Left ventricle myocardium inferior (tissue), 1 donor: ENCODE data around the gene CSAD. TPM values are rescaled to one million over a fixed set of nuclear protein-coding genes. Genes with fewer than 3 reads are reported as not detected.

Experiments used
- DNase-seq: peaks from one replicate; pipeline ENCODE4 v3.0.0-alpha.2; 2020
- H3K27ac ChIP-seq: fragments of 200-600 bp; replicated peaks from 2 replicates; pipeline ENCODE4 v1.8.0; 2021
- H3K27me3 ChIP-seq: fragments of 200-600 bp; 2 replicates; pipeline ENCODE4 v1.8.0; 2021; ENCODE audit warnings: low read depth
- H3K36me3 ChIP-seq: fragments of 200-600 bp; 2 replicates; pipeline ENCODE4 v1.8.0; 2021
- H3K4me1 ChIP-seq: fragments of 200-600 bp; 2 replicates; pipeline ENCODE4 v1.8.0; 2021
- H3K4me3 ChIP-seq: fragments of 200-600 bp; 2 replicates; pipeline ENCODE4 v1.8.0; 2021; ENCODE audit warnings: mild to moderate bottlenecking, moderate library complexity
- H3K9me3 ChIP-seq: fragments of 200-600 bp; replicated peaks from 2 replicates; pipeline ENCODE4 v1.8.0; 2021
- intact Hi-C: fragments of 100-400 bp; cut with micrococcal nuclease; formaldehyde crosslinking; loops from one replicate; pipeline ENCODE4 v1.11.0; 2022
- total RNA-seq: library from RNA; stranded (reverse); fragmentation: NEBNext Ultra II Directional; extraction: Animal tissue kit (Norgen Biotek cat#: 25700); gene quantifications from one replicate; pipeline ENCODE4 v1.2.1, GENCODE V29; 2021
- TF ChIP-seq, protein P1 (sequence below): fragments of 200-600 bp; IDR thresholded peaks from 2 replicates; pipeline ENCODE4 v1.8.0; 2021; ENCODE audit warnings: antibody characterized with exemption, mild to moderate bottlenecking, borderline replicate concordance
- donor health status: DM: no; HTN: yes; CAD: no; lungs with severe emphysema.

Gene CSAD
- total RNA-seq, 1 donor from 2014 or later, result 12.2 TPM

GRCh38 chr12:53151039-53151438 lies 29.7 kb downstream of the CSAD start:
- H3K36me3 ChIP-seq, result no peaks in the 10 kb centered on the region
- intact Hi-C loops, result no loop called here
- no peaks in the 10 kb centered on the region for H3K27me3 ChIP-seq
- H3K9me3 ChIP-seq, result no peaks in the 10 kb centered on the region
- DNase-seq, result no peak
- no peak overlapping the region for H3K27ac ChIP-seq
- TF ChIP-seq, protein P1, sequence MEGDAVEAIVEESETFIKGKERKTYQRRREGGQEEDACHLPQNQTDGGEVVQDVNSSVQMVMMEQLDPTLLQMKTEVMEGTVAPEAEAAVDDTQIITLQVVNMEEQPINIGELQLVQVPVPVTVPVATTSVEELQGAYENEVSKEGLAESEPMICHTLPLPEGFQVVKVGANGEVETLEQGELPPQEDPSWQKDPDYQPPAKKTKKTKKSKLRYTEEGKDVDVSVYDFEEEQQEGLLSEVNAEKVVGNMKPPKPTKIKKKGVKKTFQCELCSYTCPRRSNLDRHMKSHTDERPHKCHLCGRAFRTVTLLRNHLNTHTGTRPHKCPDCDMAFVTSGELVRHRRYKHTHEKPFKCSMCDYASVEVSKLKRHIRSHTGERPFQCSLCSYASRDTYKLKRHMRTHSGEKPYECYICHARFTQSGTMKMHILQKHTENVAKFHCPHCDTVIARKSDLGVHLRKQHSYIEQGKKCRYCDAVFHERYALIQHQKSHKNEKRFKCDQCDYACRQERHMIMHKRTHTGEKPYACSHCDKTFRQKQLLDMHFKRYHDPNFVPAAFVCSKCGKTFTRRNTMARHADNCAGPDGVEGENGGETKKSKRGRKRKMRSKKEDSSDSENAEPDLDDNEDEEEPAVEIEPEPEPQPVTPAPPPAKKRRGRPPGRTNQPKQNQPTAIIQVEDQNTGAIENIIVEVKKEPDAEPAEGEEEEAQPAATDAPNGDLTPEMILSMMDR, result no peak
- H3K4me1 ChIP-seq, result peaks cover 6% of the 10 kb centered on the region
- no peak overlapping the region for H3K4me3 ChIP-seq

GRCh38 chr12:53147653-53148052 lies 33.1 kb downstream of the CSAD start:
- Histone ChIP-seq H3K27ac (no peak overlapping the region), H3K27me3 (no peaks in the 10 kb centered on the region), H3K4me1 (no peaks in the 10 kb centered on the region), H3K36me3 (no peaks in the 10 kb centered on the region), H3K9me3 (no peaks in the 10 kb centered on the region), H3K4me3 (no peak overlapping the region)
- intact Hi-C loops, result no loop called here
- DNase-seq, result no peak
- TF ChIP-seq, protein P1, result no peak

DNA sequence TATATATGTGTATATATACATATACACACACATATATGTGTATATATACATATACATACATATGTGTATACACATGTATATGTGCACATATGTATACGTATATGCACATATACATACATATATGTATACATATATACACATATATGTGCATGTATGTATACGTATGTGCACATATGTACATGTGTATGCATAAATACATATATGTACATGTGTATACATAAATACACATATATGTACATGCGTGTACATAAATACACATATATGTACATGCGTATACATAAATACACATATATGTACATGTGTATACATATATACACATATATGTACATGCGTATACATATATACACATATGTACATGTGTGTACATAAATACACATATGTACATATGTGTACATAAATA lies 33.5 kb downstream of the CSAD start:
- TF ChIP-seq, protein P1, result no peak
- DNase-seq, result no peak
- no peaks in the 10 kb centered on the region for H3K9me3 ChIP-seq
- no peaks in the 10 kb centered on the region for H3K27me3 ChIP-seq
- no peaks in the 10 kb centered on the region for H3K4me1 ChIP-seq
- H3K36me3 ChIP-seq, result no peaks in the 10 kb centered on the region
- H3K27ac ChIP-seq, result no peak overlapping the region
- intact Hi-C loops, result no loop called here
- H3K4me3 ChIP-seq, result no peak overlapping the region

DNA sequence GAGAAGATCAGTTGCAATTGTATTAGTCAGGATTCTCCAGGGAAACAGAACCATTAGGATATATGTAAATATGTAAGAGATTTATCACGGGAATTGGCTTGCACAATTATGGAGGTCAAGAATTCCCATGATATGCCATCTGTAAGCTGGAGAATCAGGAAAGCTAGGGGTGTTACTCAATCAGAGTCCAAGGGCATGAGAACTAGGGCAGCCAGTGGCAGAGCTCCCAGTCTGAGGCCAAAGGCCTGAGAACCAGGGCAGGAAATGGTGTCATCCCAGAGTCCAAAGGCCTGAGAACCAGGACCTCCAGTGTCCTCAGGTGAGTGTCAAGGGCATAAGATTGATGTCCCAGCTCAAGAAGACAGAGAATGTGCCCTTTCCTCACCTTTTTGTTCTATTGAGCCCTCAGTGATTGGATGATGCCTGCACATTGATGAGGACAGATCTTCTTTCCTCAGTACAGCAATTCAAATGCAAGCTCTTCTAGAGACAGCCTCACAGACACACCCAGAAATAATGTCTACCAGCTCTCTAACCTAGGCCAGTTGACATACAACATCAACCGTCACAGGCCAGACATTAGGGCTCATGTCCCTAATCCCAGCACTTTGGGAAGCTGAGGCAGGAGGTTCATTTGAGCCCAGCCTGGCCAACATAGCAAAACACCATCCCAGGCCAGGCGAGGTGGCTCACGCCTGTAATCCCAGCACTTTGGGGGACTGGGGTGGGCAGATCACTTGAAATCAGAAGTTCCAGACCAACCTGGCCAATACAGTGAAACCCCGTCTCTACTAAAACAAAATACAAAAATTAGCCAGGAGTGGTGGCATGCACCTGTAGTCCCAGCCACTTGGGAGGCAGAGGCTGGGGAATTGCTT lies 35.1 kb downstream of the CSAD start:
- TF ChIP-seq, protein P1, result no peak
- Histone ChIP-seq H3K4me3 (no peak overlapping the region), H3K4me1 (no peaks in the 10 kb centered on the region), H3K36me3 (no peaks in the 10 kb centered on the region), H3K9me3 (no peaks in the 10 kb centered on the region), H3K27ac (no peak overlapping the region), H3K27me3 (no peaks in the 10 kb centered on the region)
- intact Hi-C loops, result no loop called here
- no peak for DNase-seq

DNA sequence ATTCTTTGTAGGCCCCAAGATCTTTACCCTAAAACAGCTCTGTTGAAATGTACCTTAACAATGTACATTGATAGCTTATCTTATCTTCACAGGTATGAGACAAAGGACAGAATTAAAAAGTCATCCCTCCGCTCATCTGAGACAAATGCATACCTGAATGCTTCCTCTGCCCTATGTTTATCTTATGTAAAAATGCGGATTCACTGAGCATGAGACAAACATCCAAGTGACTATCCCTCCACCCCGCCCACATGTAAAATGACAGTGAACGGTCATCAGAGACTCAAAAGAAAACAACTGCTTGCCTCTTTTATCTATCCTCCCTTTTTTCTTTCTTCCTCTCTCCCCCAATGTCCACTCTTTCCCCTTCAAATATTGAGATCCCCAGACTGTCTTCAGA lies 37.4 kb downstream of the CSAD start:
- intact Hi-C loops, result no loop called here
- no peak overlapping the region for H3K4me3 ChIP-seq
- no peak overlapping the region for H3K27ac ChIP-seq
- no peaks in the 10 kb centered on the region for H3K4me1 ChIP-seq
- H3K36me3 ChIP-seq, result no peaks in the 10 kb centered on the region
- DNase-seq, result no peak
- no peaks in the 10 kb centered on the region for H3K27me3 ChIP-seq
- TF ChIP-seq, protein P1, result no peak
- H3K9me3 ChIP-seq, result no peaks in the 10 kb centered on the region
